Thyroid gland (tissue), 4 donors: ENCODE data around the gene ADAM22.

Experiments
- POLR2A ChIP-seq, 2 donors: fragments of 450-650 bp; IDR thresholded peaks; one replicate each; pipeline ENCODE4 v1.6.1; 2017; ENCODE audit warnings: antibody characterized with exemption in 2 of 2, mild to moderate bottlenecking in 2 of 2, moderate library complexity in 1 of 2
- TF ChIP-seq, protein P1 (sequence below), 6 experiments: fragments of 200-600 bp in 3 of 6; fragments of 450-650 bp in 3 of 6; sonication (generic) in 3 of 6; IDR thresholded peaks; one replicate each; pipeline ENCODE4 v1.5.1; 2016 to 2019; ENCODE audit warnings: antibody characterized with exemption in 6 of 6, mild to moderate bottlenecking in 2 of 6, inconsistent platforms in 1 of 6, moderate library complexity in 1 of 6

- no peak for TF ChIP-seq POLR2A (IDR thresholded peaks at IDR 0.05)
- TF ChIP-seq, protein P1, sequence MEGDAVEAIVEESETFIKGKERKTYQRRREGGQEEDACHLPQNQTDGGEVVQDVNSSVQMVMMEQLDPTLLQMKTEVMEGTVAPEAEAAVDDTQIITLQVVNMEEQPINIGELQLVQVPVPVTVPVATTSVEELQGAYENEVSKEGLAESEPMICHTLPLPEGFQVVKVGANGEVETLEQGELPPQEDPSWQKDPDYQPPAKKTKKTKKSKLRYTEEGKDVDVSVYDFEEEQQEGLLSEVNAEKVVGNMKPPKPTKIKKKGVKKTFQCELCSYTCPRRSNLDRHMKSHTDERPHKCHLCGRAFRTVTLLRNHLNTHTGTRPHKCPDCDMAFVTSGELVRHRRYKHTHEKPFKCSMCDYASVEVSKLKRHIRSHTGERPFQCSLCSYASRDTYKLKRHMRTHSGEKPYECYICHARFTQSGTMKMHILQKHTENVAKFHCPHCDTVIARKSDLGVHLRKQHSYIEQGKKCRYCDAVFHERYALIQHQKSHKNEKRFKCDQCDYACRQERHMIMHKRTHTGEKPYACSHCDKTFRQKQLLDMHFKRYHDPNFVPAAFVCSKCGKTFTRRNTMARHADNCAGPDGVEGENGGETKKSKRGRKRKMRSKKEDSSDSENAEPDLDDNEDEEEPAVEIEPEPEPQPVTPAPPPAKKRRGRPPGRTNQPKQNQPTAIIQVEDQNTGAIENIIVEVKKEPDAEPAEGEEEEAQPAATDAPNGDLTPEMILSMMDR (IDR thresholded peaks at IDR 0.05) = no peak
Measured at GRCh38 chr7:88075216-88075615, 141.2 kb downstream of the ADAM22 start.
